HG03135 (cell line): Measurements from ENCODE around the gene F7.
"Not testable (repeated sequence)": the region's sequence is repeated elsewhere in the genome, so short reads cannot be mapped to it uniquely, and the experiment has no call there.

ENCODE experiments used
- ATAC-seq: cut with Tn5 transposase; IDR thresholded peaks from one replicate; pipeline ENCODE4 v1.9.1; 2021; ENCODE audit warnings: mild to moderate bottlenecking, moderate library complexity; ENCODE audit not compliant: unreplicated experiment

F7 gene

DNA sequence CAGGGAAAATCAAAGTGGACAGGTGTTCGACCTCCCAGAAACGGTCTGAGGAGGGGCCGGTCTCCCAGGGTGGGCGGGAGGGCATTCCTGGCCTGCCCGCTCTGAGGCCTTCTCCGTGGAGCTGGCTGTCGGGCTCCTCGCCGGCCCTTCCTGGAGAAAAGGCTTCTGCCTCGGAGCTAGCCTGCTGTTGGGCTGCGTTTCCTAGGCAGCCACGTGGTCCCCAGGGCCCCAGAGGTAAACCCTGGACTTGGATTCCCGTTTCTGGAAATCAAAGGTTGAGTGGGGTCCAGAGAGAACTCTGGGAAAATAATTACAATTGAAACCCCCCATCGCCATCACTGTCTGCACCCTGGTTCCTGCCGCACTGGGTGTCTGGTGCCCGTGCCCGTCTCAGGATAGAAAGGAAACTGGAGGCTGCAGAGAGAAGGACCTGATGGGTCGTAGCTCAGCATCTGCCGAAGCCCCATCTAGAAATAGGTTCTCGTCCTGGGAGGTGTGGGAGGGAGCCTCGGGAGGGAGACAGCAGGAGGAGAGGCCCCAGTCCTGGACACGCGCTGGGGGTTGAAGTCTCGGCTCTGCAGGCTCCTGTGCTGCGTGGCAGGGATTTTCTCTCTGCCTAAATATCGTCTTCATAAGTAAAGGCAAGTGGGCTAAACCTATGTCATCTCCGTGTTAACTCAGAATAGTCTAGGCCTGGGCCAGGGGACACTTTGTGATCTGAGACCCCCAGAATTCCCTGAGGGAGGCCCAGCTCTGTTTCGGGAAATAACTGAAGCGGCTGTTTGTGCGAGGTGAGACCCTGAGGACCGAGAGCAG lies 45.2 kb downstream of the F7 start:
- ATAC-seq = no peak

DNA sequence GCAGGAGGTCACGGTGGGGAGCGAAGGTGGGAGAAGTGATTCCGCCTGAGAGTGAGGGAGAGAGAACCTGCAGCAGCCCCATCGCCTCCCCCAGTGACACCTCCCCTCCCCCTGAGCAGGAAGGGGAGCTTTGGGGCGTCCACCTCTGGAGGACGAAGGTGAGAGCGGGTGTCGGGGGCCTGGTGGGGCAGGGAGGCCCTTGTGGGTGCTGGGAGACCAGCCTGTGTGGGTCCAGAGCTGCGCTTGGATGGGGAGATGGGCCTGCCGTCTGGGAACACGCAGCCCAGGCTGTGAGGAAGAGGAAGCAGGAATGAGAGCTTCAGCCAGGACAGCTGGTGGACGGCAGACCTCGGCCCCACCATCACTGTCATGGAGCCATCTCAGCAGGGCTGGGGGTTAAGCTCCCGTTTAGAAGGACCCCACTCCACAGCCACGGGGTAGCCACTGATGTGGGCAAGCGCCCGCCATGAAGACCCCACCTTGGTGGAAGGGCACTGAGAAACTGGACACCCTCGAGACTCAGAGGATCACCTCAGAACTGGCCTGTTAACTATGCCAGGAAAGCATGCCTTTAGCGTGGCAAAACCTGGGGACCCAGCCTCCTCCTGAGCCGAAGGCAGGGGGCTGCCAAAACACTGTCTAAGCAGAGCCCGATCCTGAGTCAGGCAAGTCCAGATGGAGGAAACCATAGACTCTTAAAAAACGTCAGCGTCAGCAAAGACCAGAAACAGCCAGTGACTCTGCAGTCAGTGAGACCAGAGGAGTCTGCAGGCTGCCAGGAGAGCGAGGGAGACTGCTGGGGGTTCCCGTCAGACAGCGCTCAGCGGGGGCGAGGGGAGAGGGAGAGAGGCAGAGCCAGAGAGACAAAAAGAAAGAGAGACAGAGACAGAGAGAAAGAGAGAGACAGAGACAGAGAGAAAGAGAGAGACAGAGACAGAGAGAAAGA lies 46.4 kb downstream of the F7 start:
- no peak for ATAC-seq

DNA sequence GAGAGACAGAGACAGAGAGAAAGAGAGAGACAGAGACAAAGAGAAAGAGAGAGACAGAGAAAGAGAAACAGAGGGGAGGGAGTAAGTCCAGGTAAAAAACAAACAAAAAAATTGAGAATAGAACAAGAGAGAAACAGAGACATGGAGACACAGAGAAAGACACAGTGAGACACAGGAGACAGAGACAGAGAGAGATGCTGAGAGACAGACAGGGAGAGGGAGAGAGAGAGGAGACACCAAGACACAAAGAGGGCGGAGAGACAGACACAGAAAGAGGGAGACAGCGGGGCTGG lies 47.0 kb downstream of the F7 start:
- no peak for ATAC-seq

DNA sequence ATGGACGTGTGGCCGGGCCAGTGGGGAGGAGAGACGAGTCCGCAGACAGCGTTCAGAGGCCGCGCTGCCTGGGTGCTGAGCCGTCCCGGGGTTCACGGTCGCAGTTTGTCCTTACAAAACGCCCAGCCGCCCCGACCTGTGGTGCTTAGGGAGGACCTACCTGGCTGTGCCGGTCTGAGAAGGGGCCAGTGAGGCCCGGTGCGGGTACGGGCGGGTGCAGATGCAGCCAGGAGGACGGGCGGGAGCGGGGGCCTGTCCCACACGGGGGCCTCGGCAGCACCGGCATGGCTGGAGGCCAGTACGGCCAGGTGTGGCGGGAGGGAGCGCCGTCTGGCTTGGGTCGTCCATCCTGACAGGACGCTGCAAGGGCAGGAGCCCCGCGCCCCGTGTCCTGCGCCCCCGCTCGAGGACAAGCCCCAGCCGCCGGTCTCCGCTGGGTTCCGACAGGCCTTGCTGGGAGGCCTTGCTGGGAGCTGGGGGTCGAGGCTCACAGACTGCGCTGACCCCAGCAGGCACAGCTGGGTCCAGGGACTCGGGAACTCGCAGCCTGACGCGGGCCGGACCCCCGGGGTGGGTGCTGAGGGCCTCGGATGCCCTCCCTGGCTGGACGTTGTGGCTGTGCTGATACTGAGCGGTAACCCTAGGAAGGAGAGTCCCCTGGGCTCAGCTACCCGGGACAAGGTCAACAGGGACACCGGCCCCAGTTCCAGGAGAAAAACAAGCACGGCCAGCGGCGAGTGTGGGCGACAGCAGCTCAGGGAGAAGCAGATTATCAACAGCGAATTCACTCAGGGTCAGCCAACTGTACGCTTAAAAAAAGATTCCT lies 47.6 kb downstream of the F7 start:
- ATAC-seq = peak; percentile 33

DNA sequence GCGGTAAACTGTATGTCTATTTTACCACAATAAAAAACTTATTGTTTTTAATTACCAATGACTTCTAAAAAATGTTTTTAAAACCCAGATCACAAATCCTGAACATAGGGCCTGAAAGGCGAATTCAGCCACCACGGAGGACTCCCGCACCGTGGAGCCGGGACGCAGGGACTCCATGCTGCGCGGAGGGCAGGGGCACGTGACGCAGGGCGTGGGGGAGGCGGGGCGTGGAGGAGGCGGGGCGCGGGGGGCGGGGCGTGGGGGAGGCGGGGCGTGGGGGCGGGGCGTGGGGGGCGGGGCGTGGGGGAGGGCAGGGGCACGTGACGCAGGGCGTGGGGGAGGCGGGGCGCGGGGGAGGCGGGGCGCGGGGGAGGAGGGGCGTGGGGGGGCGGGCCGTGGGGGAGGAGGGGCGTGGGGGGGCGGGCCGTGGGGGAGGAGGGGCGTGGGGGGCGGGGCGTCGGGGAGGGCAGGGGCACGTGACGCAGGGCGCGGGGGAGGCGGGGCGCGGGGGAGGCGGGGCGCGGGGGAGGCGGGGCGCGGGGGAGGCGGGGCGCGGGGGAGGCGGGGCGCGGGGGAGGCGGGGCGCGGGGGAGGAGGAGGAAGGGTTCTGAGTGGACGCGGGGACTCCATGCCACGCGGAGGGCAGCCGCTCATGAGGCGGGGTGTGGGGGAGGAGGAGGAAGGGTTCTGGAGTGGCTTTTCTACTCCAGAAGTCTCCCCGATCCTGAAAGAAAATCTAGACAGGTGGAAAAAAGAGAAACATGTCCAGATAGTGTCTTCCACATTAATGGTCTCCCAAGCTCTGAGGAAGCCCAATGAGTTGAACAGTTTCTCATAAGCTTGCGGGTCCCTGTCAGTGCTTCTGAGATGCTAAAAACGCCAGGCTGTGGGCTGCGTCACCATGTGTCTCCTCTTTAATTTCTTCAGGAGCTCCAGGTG lies 48.5 kb downstream of the F7 start:
- ATAC-seq = peak; percentile 40

DNA sequence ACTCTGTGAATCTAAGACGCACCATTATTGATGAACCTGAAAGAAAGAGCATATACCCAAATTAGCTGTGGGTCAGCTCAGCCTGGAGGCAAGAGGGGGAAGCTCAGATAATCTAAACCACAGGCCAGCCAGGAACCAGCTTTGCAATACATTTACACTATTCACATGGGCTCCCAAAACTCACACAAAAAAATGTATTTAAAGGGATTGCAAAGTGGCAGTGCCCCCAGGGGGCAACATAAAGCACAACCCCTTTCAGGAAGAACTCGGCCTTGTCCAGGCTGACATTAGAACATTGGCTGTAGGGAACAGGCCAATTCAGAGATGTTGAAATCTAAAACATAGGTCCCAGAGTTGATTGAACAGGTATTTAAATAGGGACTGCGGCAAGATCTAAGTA lies 49.6 kb downstream of the F7 start:
- no peak for ATAC-seq

DNA sequence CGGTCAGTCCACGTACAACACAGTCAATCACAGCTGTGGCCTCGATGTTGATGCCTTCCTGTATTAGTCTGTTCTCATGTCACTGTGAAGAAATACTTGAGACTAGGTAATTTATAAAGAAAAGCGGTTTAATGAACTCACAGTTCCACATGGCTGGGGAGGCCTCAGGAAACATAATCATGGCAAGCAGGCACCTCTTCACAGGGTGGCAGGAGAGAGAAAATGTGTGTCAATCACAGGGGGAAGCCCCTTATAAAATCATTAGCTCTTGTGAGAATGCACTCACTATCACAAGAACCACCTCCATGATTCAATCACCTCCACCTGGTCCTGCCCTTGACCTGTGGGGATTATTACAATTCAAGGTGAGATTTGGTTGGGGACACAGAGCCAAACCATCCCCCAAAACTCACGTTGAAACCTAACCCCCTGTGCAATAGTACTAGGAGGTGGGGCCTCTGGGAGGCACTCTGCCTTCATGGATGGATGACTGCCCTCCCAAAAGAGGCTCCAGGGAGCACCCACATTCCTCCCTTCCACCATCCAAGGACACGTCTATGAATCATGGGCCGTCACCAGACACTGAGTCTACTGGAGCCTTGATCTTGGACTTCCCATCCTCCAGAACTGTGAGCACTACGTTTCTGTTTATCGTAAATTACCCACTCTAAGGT lies 50.5 kb downstream of the F7 start:
- ATAC-seq = no peak

DNA sequence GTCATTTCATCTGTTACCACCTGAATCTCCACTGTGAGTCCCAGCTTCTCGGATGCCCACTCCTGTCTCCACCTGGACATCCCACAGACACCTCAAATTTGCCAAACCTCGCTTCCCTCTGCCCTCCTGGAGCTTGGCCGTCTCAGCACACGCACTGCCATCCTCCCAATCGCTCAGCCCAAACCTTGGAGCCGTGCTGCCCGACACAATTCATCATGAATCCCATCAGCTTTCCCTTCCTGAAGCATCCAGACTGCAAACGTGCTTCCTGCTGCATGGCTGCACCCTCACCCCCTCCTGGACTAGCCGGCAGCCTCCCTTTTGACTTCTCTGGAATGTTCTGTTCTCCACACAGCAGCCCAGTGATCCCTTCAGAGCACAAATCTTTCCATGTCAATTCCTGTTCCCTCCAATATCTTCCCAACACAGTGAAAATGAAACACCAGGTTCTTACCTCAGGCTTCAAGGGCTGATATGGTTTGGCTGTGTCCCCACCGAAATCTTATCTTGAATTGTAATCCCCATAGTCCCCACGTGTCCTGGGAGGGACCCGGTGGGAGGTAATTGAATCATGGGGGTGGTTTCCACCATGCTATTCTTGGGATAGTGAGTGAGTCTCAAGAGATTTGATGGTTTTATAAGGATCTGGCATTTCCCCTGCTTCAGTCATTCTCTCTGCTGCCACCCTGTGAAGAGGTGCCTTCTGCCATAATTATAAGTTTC lies 51.8 kb downstream of the F7 start:
- no peak for ATAC-seq

DNA sequence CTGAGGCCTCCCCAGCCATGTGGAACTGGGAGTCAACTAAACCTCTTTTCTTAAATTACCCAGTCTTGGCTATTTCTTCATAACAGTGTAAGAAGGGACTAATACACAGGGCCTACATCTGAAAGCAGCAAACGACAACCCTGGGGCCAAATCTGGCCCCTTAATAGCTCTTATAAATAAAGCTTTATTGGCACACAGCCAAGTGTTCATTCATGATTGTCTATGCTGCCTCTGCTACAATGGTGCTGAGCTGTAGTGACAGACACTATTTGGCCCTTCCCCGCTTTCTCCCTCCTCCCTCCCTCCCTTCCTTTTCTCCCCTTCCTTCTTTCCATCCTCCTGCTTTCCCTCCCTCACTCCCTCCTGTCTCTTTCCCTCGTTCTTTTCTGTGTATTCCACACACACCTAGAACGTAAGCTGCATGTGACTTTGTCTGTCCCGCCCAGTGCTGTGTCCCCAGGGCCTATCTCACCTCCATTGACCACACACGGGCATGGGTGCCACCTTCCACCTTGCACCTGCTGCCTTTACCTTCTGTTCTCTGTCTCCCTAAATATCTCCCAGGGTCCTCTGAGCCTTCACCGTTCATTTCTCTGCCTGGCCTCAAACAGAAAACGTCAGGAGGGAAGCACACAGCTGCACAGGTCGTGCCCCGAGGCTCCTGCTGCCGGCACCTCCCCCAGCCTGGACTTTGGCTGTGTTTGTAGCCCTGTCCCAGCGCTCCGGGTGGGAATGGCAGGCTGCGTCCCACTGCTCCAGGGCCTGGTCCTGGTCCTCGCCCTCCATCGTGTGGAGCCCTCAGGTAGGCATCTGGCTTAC lies 52.5 kb downstream of the F7 start, which contains the start of gene PROZ:
Gene PROZ (plus strand): TSS at position 720 of the 819 bp plus-strand sequence. CDS start 13 bp downstream, at position 733.
- no peak for ATAC-seq

DNA sequence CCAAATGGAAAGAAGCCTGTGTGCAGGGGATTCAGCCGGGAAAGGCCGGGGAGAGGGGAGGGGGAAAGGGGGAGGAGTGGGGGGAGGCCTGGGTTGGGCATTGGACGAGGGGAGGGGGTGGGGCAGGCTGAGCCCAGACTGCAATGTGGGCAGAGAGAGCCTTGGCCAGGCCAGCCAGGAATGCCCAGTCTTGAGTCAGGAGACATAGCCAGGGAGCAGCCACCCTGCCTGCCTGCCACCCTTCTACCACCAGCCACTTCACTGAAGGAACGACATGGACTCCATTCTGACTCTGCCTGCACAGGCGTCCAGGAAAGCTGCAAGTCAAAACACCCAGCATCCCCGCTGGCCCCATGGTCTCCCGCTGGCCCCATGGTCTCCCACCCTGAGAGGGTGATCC lies 53.4 kb downstream of the F7 start:
- no peak for ATAC-seq

DNA sequence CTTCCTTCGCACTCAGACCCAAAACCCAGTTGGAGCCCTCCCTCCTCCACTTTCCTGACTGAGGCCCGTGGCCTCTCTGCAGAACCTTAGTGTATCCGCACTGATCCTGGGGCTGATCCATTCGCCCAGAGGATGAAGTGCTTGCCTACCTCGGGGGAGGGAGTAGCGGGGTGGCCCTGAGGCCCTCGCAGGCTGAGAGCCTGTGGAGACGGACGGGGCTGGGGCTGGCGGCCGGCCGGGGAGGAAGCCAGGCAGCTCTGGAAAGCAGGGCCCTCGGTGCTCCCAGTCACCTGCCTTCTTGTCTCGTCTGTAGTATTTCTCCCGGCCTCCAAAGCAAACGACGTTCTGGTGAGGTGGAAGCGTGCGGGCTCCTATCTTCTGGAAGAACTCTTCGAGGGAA lies 54.1 kb downstream of the F7 start:
- ATAC-seq = no peak

DNA sequence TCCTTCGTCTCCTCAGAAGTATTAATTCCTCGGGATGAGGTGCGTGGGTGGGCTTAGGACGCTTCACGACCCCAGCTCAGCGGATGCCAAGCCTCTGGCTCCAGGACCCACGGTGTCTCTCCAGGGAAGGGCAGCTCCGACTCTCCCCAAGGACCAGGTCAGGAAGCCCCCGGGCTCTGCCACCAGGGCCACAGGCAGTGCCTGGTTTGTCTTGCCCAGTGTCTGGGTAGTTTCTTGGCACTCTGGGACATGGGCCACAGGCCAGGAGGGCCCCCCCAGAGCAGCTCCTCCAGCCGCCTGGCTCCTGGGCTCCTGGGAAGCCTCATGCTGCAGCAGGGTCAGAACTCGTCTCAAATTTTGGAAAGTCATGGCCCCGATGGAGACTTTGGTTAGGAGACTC lies 55.4 kb downstream of the F7 start:
- no peak for ATAC-seq

DNA sequence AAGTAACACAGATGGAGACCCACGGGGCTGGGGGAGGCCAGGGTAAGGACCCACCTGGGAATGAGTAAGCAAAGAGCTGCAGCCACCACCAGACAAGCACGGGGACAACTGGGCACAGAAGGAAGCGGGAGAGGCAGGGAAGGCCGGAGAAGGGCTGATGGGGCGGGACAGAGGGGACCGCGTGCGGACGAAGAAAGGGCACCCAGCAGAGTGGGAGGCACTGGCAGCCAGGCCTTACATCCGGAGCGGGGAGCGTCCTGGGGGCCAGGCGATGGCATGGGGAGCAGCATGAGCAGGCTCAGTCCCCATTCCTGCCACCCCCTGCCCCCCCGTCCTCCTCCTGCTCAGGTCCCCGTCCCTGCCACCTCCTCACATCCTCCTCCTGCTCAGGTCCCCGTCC lies 55.8 kb downstream of the F7 start:
- ATAC-seq = no peak

DNA sequence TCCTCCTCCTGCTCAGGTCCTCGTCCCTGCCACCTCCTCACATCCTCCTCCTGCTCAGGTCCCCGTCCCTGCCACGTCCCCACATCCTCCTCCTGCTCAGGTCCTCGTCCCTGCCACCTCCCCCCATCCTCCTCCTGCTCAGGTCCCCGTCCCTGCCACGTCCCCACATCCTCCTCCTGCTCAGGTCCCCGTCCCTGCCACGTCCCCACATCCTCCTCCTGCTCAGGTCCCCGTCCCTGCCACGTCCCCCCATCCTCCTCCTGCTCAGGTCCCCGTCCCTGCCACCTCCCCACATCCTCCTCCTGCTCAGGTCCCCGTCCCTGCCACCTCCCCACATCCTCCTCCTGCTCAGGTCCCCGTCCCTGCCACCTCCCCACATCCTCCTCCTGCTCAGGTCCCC lies 56.4 kb downstream of the F7 start:
- ATAC-seq = not testable (repeated sequence)

DNA sequence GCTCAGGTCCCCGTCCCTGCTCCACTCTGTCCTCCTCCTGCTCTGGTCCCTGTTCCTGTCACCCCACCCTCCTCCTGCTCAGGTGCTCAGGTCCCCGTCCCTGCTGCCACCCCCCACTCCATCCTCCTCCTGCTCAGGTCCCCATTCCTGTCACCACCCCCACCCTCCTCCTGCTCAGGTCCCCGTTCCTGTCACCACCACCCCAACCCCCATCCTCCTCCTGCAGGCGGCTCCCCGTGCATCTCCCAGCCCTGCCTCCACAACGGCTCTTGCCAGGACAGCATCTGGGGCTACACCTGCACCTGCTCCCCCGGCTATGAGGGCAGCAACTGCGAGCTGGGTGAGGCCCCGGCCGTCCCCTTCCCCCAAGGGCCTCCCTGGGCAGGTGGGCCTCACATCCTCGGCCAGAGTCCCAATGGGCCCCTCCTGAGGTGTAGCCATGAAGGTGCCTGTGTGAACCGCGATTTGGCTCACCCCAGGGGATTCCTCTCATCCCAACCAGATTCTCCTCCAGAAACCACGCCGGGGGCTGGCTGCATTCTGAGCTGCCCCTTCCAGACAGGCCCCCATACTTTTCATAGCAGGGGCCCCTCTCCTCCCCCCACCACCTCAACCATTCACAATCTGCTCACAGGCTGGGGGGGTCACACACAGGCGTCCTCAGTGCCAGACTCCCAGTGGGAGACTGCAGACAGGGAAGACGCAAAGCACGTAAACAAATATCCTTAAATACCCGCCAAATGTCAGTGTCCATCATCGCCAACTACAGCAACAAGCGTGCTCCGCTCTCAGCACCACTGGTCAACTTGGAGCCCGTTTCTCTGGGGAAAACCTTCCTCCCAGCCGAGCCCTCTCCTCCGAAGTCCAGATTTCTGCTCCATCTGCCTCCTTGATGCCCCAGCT lies 57.4 kb downstream of the F7 start:
- no peak for ATAC-seq

DNA sequence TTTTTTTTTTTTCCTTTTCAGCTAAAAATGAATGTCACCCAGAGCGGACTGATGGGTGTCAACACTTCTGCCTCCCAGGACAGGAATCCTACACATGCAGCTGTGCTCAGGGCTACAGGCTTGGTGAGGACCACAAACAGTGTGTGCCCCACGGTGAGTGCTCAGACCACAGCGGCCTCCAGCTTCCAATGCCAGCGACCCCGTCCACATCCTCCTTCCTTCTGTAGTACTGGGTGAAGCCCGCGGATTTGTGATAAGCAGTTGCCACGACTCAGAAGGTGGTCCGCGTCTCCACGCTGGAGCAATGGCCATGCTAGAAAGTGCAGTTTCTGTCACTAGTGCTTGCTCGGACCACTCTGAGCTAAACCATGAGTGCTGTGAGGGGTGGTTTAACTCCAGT lies 58.9 kb downstream of the F7 start:
- ATAC-seq = no peak

DNA sequence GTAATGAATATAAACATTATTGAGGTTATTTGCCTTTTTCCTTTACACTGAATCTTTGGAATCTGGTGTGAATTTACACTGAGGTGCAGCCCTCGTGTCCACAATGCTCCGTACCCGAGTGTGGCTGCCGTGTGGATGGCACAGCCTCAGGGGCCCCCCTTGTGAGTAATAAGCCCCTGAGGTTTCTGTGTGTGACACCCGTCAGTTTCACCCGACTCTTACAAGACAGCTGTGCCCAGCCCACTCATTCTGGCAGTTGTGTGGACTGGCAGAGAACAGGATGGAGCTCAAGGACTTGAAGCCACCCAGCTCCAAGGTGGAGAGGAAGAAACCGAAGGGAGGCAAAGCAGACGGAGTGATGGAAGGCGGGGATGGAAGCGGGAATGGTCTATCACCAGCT lies 60.7 kb downstream of the F7 start:
- no peak for ATAC-seq
